ENCODE measurements around the gene MAPRE2.

Gene MAPRE2

GRCh38 chr18:35180455-35180854, 139.2 kb downstream of the MAPRE2 start:
- FAIRE-seq (no peak), DNase-seq (ENCODE audit: insufficient read length, low spot score) (no peak)
- no peak for TF ChIP-seq POLR2A (IDR thresholded peaks at IDR 0.05; ENCODE audit: low read depth, low read length)

GRCh38 chr18:35182151-35182550, 140.9 kb downstream of the MAPRE2 start:
- no peak for TF ChIP-seq POLR2A (IDR thresholded peaks at IDR 0.05; ENCODE audit: low read depth, low read length)
- DNase-seq (ENCODE audit: insufficient read length, low spot score): no peak
- FAIRE-seq: no peak

GRCh38 chr18:35183886-35184285, 142.7 kb downstream of the MAPRE2 start:
- TF ChIP-seq POLR2A (IDR thresholded peaks at IDR 0.05; ENCODE audit: low read depth, low read length): no peak
- FAIRE-seq: no peak
- no peak for DNase-seq (ENCODE audit: insufficient read length, low spot score)

- FAIRE-seq: no peak
- DNase-seq (ENCODE audit: insufficient read length, low spot score): no peak
- TF ChIP-seq POLR2A (IDR thresholded peaks at IDR 0.05; ENCODE audit: low read depth, low read length): no peak
Measured at GRCh38 chr18:35185771-35186170, 144.6 kb downstream of the MAPRE2 start.

GRCh38 chr18:35186291-35187034, 145.2 kb downstream of the MAPRE2 start:
- FAIRE-seq: no peak
- TF ChIP-seq POLR2A (IDR thresholded peaks at IDR 0.05; ENCODE audit: low read depth, low read length): no peak

GRCh38 chr18:35189510-35189909, 148.3 kb downstream of the MAPRE2 start:
- TF ChIP-seq POLR2A (IDR thresholded peaks at IDR 0.05; ENCODE audit: low read depth, low read length): no peak
- DNase-seq (ENCODE audit: insufficient read length, low spot score) (no peak), FAIRE-seq (no peak)

More at GRCh38 chr18:35186291-35187034, 145.2 kb downstream of the MAPRE2 start:
- no peak for DNase-seq (ENCODE audit: insufficient read length, low spot score)

GRCh38 chr18:35190948-35191697, 149.9 kb downstream of the MAPRE2 start:
- DNase-seq (ENCODE audit: insufficient read length, low spot score): no peak
- no peak for FAIRE-seq
- no peak for TF ChIP-seq POLR2A (IDR thresholded peaks at IDR 0.05; ENCODE audit: low read depth, low read length)

GRCh38 chr18:35191698-35192025, 150.4 kb downstream of the MAPRE2 start:
- DNase-seq (ENCODE audit: insufficient read length, low spot score): no peak
- no peak for TF ChIP-seq POLR2A (IDR thresholded peaks at IDR 0.05; ENCODE audit: low read depth, low read length)
- no peak for FAIRE-seq

- DNase-seq (ENCODE audit: insufficient read length, low spot score) (no peak), FAIRE-seq (no peak)
- no peak for TF ChIP-seq POLR2A (IDR thresholded peaks at IDR 0.05; ENCODE audit: low read depth, low read length)
Measured at GRCh38 chr18:35192415-35192814, 151.2 kb downstream of the MAPRE2 start.

All from H54 (cell line).